Cardiac fibroblast (primary cell): ENCODE results near the gene ZNF236.
"Not testable (repeated sequence)": the region's sequence is repeated elsewhere in the genome, so short reads cannot be mapped to it uniquely, and the experiment has no call there.

Source experiments
- DNase-seq, 2 donors: peaks; one replicate each; pipeline versions ENCODE4 v3.0.0 to v3.0.0-alpha.2; 2010; ENCODE audit warnings: low read depth in 2 of 2
- H3K4me3 ChIP-seq, 2 donors: replicated peaks in 1 of 2; 1 replicate in 1 of 2; 2 replicates in 1 of 2; pipeline ENCODE4 v1.5.1; 2011; ENCODE audit warnings: low read depth in 2 of 2, low read length in 2 of 2, mild to moderate bottlenecking in 2 of 2, moderate library complexity in 1 of 2
- TF ChIP-seq, protein P1 (sequence below): IDR thresholded peaks from one replicate; pipeline ENCODE4 v1.5.1; 2011; ENCODE audit warnings: low read depth, mild to moderate bottlenecking, low read length, inconsistent platforms

The ZNF236 gene

DNA sequence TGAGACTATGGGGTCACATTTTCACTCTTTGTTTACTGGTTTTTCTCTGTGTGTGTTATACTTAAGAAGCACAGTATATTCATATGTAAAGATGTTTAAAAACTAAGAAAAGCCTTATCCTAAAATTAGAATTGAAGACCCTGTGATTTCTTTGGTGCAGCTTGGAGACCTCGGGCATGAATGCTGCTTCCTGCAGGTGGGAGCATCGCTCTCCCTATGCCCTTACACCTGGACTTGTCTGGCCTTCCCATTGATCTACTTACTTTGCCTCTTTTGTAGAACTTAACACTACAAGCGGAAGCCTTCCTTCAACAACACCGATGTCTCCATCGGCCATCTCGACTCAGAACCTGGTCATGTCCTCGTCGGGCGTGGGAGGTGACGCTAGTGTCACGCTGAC is 114.5 kb downstream of the ZNF236 start:
- no peak overlapping the region for H3K4me3 ChIP-seq
- DNase-seq: no peak
- TF ChIP-seq, protein P1, sequence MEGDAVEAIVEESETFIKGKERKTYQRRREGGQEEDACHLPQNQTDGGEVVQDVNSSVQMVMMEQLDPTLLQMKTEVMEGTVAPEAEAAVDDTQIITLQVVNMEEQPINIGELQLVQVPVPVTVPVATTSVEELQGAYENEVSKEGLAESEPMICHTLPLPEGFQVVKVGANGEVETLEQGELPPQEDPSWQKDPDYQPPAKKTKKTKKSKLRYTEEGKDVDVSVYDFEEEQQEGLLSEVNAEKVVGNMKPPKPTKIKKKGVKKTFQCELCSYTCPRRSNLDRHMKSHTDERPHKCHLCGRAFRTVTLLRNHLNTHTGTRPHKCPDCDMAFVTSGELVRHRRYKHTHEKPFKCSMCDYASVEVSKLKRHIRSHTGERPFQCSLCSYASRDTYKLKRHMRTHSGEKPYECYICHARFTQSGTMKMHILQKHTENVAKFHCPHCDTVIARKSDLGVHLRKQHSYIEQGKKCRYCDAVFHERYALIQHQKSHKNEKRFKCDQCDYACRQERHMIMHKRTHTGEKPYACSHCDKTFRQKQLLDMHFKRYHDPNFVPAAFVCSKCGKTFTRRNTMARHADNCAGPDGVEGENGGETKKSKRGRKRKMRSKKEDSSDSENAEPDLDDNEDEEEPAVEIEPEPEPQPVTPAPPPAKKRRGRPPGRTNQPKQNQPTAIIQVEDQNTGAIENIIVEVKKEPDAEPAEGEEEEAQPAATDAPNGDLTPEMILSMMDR: no peak

GRCh38 chr18:76937597-76937996 is 115.2 kb downstream of the ZNF236 start:
- peak in 1 of 2 donors; percentile 9 for DNase-seq
- TF ChIP-seq, protein P1: no peak
- no peak overlapping the region for H3K4me3 ChIP-seq

DNA sequence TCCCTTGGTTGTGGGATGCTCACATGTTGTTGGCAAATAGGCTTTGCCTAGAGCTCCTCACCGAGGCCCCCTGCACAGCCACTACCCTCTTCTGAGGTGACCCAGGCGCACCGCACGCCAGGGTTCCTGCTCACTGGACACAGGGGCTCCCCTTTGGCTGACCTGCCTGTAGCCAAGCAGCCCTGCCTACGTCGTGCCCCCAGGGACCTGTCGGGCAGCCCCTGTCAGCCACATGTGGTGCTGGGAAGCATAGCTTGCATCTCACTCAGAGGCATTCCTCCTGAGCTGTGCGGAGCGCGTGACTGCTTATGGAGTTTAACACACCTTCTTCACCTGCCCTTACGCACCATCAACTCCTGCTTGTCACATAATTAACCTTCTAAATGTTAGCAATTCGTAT is 116.3 kb downstream of the ZNF236 start:
- H3K4me3 ChIP-seq: no peak overlapping the region
- TF ChIP-seq, protein P1: no peak
- DNase-seq: no peak

GRCh38 chr18:76941284-76941683 is 118.9 kb downstream of the ZNF236 start:
- TF ChIP-seq, protein P1: no peak
- DNase-seq: no peak
- no peak overlapping the region for H3K4me3 ChIP-seq

DNA sequence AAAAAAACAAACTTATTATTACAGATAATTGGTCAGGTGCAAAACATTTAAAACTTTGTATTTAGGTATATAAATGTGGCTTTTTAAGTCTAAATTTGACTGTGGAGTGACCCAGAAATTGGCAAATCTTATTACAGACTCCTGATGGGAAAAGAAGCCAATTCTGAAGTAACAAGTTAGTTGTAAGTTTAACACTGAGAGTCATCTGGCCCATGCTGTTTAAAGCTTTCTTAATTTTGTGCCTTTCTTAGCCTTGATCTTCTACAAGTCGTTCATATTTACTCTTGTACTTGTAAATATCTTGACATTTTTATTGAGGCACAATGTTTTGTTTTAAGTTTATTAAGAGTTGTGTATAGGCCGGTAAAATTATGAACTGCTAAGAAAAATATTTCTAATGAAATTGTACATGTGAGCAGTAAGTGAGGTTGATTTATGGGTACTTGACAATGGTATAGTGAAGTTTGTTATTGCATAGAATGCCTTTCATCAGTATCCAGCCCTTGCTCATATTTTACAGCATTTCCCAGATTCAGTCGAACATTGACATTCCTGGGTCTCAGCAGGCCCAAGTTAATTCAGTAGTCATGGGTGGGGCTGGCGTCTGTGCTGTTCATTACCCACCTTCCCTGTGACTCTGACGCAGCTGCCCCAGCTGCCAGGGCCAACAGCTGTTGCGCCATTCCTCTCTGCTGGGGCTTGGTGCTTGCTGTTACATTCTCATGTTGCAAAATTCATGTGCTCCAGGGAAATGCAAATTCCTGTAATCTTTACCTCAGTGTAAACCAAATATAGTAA is 121.4 kb downstream of the ZNF236 start:
- H3K4me3 ChIP-seq: no peak overlapping the region
- TF ChIP-seq, protein P1: no peak
- DNase-seq: peak; percentile 76 to 80

- not testable (repeated sequence) for H3K4me3 ChIP-seq, DNase-seq
Observed at GRCh38 chr18:76944346-76944745, 122.0 kb downstream of the ZNF236 start.

DNA sequence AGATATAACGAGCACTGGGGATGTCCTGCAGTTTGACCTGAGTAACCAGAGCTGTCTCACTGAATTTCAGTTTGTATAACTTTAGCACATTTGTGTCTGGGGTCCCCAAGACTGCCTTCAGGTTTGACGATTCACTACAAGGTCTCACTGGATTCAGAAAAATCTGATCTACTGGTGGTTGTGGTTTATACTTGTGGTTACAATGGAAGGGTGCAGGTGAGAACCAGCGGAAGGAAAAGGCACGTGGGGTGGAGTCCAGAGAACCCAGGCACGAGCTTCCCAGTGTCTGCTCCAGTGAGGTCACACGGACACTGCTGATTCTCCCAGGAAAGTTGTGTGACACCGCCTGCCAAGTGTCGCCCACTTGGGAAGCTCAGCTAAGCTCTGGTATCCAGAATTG is 126.0 kb downstream of the ZNF236 start:
- DNase-seq: no peak
- no peak overlapping the region for H3K4me3 ChIP-seq
- TF ChIP-seq, protein P1: no peak
